Measurements from ENCODE around the gene PLD1.

The PLD1 gene

GRCh38 chr3:171797873-171798272 is 12.4 kb downstream of the PLD1 start:
- no peak for DNase-seq (ENCODE audit: low read depth in 2 of 2)

GRCh38 chr3:171797265-171797679 is 13.0 kb downstream of the PLD1 start:
- no peak for DNase-seq (ENCODE audit: low read depth in 2 of 2)

GRCh38 chr3:171796625-171797264 is 13.5 kb downstream of the PLD1 start:
- no peak for DNase-seq (ENCODE audit: low read depth in 2 of 2)

GRCh38 chr3:171792531-171792930 is 17.8 kb downstream of the PLD1 start:
- no peak for DNase-seq (ENCODE audit: low read depth in 2 of 2)

- DNase-seq (ENCODE audit: low read depth in 2 of 2) = no peak
These were observed 18.6 kb downstream of the PLD1 start for GRCh38 chr3:171791692-171792076.

DNA sequence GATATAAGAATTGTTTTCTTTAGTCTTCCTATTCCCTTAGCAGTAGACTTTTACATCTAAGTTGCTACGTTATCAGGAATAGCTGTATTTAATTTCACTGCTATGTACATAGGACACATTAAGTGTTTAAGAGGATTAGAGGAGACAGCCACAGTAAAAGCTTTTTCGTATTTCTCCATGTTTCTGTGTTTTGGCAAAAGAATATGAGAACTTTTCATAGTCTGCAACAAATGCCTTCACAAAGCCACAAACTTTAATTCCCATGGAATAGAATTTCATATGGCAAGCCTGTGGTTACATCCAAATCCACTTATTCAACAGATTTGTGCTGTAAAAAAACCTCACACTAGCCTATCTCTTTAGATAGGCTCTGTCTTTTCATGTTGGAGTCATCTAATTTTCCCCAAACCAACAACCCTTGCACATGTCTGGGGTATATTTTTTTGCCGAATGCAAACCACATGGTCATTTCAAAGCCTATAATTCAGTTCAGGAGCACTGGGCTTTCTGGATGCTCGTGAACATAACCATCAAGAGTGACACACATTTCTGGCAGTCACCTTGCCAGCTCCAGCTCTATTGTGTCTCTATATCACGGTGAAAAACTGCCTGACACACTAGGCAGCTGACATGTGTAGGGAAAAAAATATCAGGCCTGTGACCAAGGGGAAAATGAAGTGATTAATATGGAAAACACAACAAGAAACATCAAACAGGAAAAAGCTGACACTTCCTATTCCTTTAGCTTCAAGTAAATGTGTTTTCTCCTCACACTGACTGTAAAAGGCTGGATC is 19.2 kb downstream of the PLD1 start:
- DNase-seq (ENCODE audit: low read depth in 2 of 2) = no peak

DNA sequence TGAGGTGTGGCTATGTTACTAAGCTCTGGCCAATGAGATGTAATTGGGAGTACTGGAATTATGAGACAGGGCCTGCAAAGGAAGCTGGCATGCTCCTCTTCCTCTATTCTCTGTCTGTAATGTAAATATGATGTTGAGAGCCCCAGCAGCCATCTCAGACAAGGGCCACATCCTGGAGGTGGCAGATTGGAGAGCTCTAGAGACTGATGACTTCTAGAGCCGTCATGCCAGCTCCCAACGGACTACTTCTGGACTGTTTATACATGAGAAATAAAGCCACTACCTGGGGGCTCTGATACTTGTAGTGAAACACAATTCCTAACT is 19.7 kb downstream of the PLD1 start:
- no peak for DNase-seq (ENCODE audit: low read depth in 2 of 2)

GRCh38 chr3:171789759-171790505 is 20.4 kb downstream of the PLD1 start:
- DNase-seq (ENCODE audit: low read depth in 2 of 2) = no peak

DNA sequence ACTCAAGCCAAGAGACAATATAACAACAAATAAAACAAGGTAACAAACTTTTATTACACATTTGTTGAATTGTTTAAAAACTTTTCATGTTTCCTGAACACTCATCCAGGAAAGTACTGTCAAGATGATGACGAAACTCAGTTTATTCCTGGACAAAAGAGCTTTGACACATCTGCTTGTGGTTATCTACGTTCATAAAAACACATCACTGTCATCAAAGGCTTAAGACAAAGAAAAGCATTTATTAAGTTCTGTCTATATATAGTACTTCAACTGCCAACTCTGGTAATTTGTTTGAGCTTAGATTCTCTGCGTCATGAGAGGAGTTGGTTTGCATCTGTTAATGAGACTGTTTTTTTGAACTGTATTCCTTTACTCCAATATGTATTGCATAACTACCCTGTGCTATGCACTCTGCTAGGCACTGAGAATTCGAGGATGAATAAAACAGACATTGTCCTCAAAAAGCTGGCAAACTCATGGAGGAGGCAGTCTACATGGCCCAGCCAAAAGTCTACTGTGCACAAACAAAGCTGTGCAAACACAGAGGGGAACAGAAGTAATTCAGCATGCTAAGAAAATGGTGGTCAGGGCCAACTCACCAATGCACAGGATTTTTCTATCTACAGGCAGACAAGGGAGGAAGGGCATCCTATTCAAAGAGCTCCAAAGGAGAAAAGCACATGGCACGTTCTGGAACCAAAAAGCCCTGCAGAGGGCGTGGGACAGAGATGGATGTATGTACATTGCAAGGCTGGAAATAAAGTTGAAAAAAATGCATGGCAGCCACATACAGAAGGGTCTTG is 21.5 kb downstream of the PLD1 start:
- no peak for DNase-seq (ENCODE audit: low read depth in 2 of 2)

GRCh38 chr3:171786997-171787396 is 23.3 kb downstream of the PLD1 start:
- DNase-seq (ENCODE audit: low read depth in 2 of 2) = no peak

DNA sequence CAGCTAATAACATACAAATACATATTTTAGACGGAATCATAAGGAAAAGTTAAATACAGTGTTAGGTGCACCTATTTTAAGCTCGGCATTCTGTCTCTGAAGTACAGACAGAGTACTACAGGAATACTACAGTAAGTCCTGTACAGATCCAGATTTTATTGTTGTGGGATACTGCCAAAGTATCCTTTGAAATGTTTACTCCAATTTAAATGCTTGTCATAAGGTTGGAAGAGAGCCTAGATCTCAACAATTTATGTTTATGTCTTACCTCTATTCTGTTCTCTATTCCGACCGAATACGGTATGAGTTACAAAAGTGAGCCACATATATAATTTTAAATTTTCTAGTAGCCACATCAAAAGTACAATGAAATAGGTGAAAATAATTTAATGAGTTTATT is 25.3 kb downstream of the PLD1 start:
- DNase-seq (ENCODE audit: low read depth in 2 of 2) = no peak

DNA sequence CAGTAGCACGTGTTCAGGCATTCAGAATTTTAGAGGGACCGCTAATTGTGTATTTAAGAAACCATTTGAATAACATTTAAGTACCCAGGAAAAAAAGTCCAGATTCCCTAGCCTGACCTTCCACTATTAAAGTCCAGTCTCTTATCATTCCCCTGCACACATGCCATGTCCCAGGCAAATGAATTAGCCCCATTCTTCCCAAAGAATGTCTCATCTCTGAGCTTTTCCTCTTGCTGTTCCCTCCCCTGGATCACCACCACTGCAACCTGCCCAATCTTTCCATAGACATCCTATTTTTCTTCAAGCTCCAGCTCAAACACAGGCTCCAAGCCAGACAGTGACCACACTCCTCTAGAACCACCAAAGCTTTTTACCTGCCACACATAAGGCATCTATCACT is 25.9 kb downstream of the PLD1 start:
- DNase-seq (ENCODE audit: low read depth in 2 of 2) = no peak

DNA sequence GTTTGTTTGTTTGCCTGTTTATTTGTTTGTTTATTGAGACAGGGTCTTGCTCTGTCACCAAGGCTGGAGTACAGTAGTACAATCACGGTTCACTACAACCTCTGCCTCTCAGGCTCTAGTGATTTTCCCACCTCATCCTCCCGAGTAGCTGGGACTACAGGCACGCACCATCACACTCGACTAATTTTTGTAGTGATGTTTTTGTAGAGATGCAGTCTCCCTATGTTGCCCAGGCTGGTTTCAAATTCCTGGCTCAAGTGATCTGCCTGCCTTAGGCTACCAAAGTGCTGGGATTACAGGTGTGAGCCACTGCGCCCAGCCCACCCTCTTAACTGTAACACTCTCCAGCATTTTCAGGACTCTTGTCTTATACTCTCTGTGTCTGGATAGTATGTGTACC is 26.7 kb downstream of the PLD1 start:
- DNase-seq (ENCODE audit: low read depth in 2 of 2) = no peak

DNA sequence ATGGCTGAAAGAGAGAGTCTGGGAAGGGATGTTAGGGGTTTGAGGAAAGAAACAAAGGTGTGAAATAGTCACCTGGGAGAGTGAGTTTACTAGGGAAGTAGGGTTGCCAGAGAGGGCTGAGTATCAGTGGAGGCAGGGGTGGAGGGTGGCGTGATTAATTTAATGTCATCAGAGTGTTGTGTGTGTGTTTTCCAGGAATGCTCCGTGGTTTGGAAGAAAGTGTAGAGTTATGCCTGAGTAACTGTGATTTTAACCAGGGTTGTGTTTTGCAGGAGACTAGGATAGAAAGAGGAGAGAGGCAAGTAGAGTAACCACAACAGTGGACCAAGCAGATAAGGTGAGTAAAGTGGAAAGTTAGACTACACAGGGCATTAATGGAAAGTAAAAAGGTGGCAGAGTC is 27.2 kb downstream of the PLD1 start:
- DNase-seq (ENCODE audit: low read depth in 2 of 2) = no peak

DNA sequence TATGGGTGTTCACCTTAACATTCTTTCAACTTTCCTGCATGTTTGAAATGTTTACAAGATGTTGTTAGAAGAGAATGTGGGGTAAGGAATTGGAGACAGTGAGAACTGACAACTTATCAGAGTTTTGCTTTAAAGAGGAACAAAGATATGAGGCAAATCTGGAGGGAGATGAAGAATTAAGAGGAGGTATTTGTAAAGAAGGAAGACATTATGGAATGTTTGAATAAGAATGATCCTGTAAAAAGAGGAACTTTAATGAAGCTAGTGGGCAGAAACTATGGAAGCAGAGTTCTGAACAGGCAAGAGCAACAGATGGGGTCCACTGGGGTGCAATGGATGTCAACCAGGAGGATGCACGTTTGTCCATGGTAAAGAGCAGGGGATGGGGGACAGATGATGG is 27.7 kb downstream of the PLD1 start:
- DNase-seq (ENCODE audit: low read depth in 2 of 2) = no peak

GRCh38 chr3:171781711-171782127 is 28.6 kb downstream of the PLD1 start:
- no peak for DNase-seq (ENCODE audit: low read depth in 2 of 2)

GRCh38 chr3:171778493-171778892 is 31.8 kb downstream of the PLD1 start:
- no peak for DNase-seq (ENCODE audit: low read depth in 2 of 2)

- no peak for DNase-seq (ENCODE audit: low read depth in 2 of 2)
These were observed 32.7 kb downstream of the PLD1 start for GRCh38 chr3:171777596-171777995.

DNA sequence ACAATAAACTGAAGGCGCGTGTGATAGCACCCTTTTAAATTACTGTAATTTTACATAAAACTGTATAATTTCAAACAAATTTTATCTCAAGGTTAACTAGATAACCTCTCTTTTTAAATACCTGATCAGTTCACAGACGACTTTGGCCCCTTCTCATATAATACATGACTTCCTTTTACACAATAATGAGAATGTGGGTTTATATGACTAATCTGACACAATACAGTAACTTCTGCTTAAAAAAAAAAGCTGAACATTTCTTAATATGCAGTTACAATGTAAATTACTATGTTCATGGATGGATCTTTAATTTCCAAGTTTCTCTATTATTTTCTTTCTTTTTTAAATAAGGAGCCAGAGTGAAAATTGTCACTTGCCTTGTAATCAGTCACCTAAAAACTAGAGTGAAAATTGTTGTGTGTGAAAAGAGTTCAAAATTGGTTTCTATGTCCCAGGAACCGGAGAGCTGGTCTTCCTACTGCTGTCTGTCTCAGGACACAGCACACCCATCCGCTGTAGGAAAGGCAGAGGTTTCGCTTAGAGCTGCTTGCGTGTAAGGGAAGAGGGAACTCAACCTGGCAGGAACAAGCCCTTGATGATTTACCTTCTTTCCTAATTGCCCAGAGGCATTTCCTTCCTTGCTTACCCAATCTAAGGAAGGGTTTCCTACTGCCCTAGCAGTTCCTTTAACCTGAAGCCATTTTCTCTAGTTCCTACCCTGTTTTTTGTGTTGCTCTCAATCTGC is 33.3 kb downstream of the PLD1 start:
- DNase-seq (ENCODE audit: low read depth in 2 of 2) = no peak

GRCh38 chr3:171776411-171776810 is 33.9 kb downstream of the PLD1 start:
- no peak for DNase-seq (ENCODE audit: low read depth in 2 of 2)

GRCh38 chr3:171775943-171776342 is 34.3 kb downstream of the PLD1 start:
- DNase-seq (ENCODE audit: low read depth in 2 of 2) = no peak
